HepG2 (cell line): ENCODE measurements around the gene TMEM218. TPM values are rescaled to one million over a fixed set of nuclear protein-coding genes. Genes with fewer than 3 reads are reported as not detected.

ENCODE experiments used
- ATAC-seq: fragments of 200-7000 bp; cut with Tn5 transposase; 3 replicates; pipeline ENCODE4 v1.9.1; 2020; ENCODE audit warnings: mild to moderate bottlenecking, moderate library complexity
- BruUV-seq: library from RNA; stranded (reverse); fragments of 400-500 nt; replicated peaks from 2 replicates; lab custom pipeline; 2021; lab: Mats Ljungman, UMichigan
- CTCF ChIA-PET: fragments of 300-600 bp; formaldehyde crosslinking; extraction: SDS; loops from one replicate; lab custom pipeline; 2021; ENCODE audit warnings: low total read pairs, inconsistent platforms, low intra/inter-chr PET ratio; lab: Yijun Ruan, JAX
- POLR2A ChIA-PET: fragments of 350-600 bp; sonication (Branson Sonifier 250); formaldehyde crosslinking; loops from one replicate; lab custom pipeline; 2020; ENCODE audit warnings: antibody characterized with exemption, inconsistent platforms; lab: Yijun Ruan, JAX
- DNase-seq: peaks from one replicate; pipeline ENCODE4 v3.0.0-alpha.2; 2015; ENCODE audit warnings: low spot score
- FAIRE-seq: peaks from 3 replicates; lab custom pipeline; 2011; peaks lifted over from hg19 to GRCh38; lab: Jason Lieb, UNC
- H2AFZ ChIP-seq: one replicate; pipeline ENCODE4 v1.6.1; 2011; ENCODE audit warnings: low read length, inconsistent platforms
- H3K27ac ChIP-seq: fragments of 300-600 bp; 3 replicates; pipeline ENCODE4 v1.8.0; 2011; ENCODE audit warnings: mixed run types, mild to moderate bottlenecking, mixed read lengths, low read length, inconsistent platforms; ENCODE audit not compliant: insufficient read depth; ENCODE audit errors: extremely low read length
- H3K27me3 ChIP-seq, 2 experiments: fragments of 200-600 bp in 1 of 2; 2 replicates in 1 of 2; 3 replicates in 1 of 2; pipeline versions ENCODE4 v1.6.0 to v1.8.0; 2011; ENCODE audit warnings: low read length in 2 of 2, mild to moderate bottlenecking in 2 of 2, moderate library complexity in 2 of 2, inconsistent platforms in 1 of 2; ENCODE audit not compliant: insufficient read depth in 2 of 2, control insufficient read depth in 1 of 2
- H3K36me3 ChIP-seq, 2 experiments: fragments of 200-600 bp in 1 of 2; replicated peaks in 1 of 2; 2 replicates in 1 of 2; 3 replicates in 1 of 2; pipeline versions ENCODE4 v1.5.1 to v1.8.0; 2011; ENCODE audit warnings: low read length in 2 of 2, inconsistent platforms in 1 of 2; ENCODE audit not compliant: insufficient read depth in 2 of 2, control insufficient read depth in 1 of 2
- H3K4me1 ChIP-seq: 2 replicates; pipeline ENCODE4 v1.5.1; 2012; ENCODE audit warnings: low read length, inconsistent platforms; ENCODE audit not compliant: insufficient read depth
- H3K4me2 ChIP-seq: 2 replicates; pipeline ENCODE4 v1.6.0; 2011; ENCODE audit warnings: low read depth, low read length, inconsistent platforms
- H3K4me3 ChIP-seq, 3 experiments: fragments of 200-600 bp in 1 of 3; sonication (generic), shearing (Covaris generic) in 1 of 3; replicated peaks in 1 of 3; 2 replicates each; pipeline ENCODE4 v1.5.1; 2011 to 2016; ENCODE audit warnings: low read length in 3 of 3, inconsistent platforms in 2 of 3, low read depth in 2 of 3, mild to moderate bottlenecking in 2 of 3, control low read depth in 1 of 3, mixed read lengths in 1 of 3; ENCODE audit not compliant: insufficient read depth in 1 of 3
- H3K79me2 ChIP-seq: one replicate; pipeline ENCODE4 v1.6.1; 2011; ENCODE audit warnings: low read length, inconsistent platforms; ENCODE audit not compliant: insufficient read depth
- H3K9ac ChIP-seq: 2 replicates; pipeline ENCODE4 v1.6.0; 2011; ENCODE audit warnings: mild to moderate bottlenecking, low read depth, low read length, inconsistent platforms; ENCODE audit not compliant: insufficient read depth
- H3K9me3 ChIP-seq: 2 replicates; pipeline ENCODE4 v1.5.1; 2012; ENCODE audit warnings: mild to moderate bottlenecking, low read length
- H4K20me1 ChIP-seq: 2 replicates; pipeline ENCODE4 v1.6.0; 2011; ENCODE audit warnings: inconsistent platforms, mild to moderate bottlenecking, low read length, moderate library complexity; ENCODE audit not compliant: insufficient read depth
- ADNP ChIP-seq: sonication (generic); formaldehyde crosslinking; IDR thresholded peaks from 2 replicates; pipeline ENCODE4 v1.4.0; 2020; ENCODE audit warnings: missing genetic modification reagents
- CCAR2 ChIP-seq: fragments of 200-400 bp; formaldehyde crosslinking; optimal IDR thresholded peaks from 2 replicates; pipeline ENCODE3; 2018; ENCODE audit warnings: low read depth, mild to moderate bottlenecking, low read length, moderate library complexity
- CHD2 ChIP-seq: IDR thresholded peaks from 2 replicates; pipeline ENCODE4 v1.6.1; 2011; ENCODE audit warnings: low read depth, low read length, improper control_type of control experiment
- CSRNP1 ChIP-seq: sonication (generic); formaldehyde crosslinking; IDR thresholded peaks from 2 replicates; pipeline ENCODE4 v1.8.1; 2023; ENCODE audit warnings: mild to moderate bottlenecking, missing genetic modification reagents
- FOXO4 ChIP-seq: sonication (generic); formaldehyde crosslinking; conservative IDR thresholded peaks from 2 replicates; pipeline ENCODE4 v1.8.1; 2023; ENCODE audit warnings: missing genetic modification reagents
- JARID2 ChIP-seq: sonication (generic); formaldehyde crosslinking; IDR thresholded peaks from 2 replicates; pipeline ENCODE4 v1.8.1; 2023; ENCODE audit warnings: missing genetic modification reagents, inconsistent platforms; ENCODE audit not compliant: insufficient replicate concordance
- NCOA2 ChIP-seq: sonication (generic); formaldehyde crosslinking; IDR thresholded peaks from 2 replicates; pipeline ENCODE4 v1.8.0; 2022; ENCODE audit warnings: inconsistent platforms
- PTBP1 ChIP-seq: fragments of 200-400 bp; formaldehyde crosslinking; IDR thresholded peaks from 2 replicates; pipeline ENCODE4 v1.6.1; 2018; ENCODE audit warnings: low read length, low read depth; ENCODE audit not compliant: poor library complexity, severe bottlenecking
- RBFOX2 ChIP-seq: fragments of 200-400 bp; formaldehyde crosslinking; IDR thresholded peaks from 2 replicates; pipeline ENCODE4 v1.6.1; 2017; ENCODE audit warnings: low read depth, mild to moderate bottlenecking, low read length
- SMARCC2 ChIP-seq: fragments of 450-650 bp; IDR thresholded peaks from 2 replicates; pipeline ENCODE4 v1.6.1; 2017; ENCODE audit warnings: antibody characterized with exemption, mild to moderate bottlenecking
- TAF1 ChIP-seq: sonication (generic); formaldehyde crosslinking; IDR thresholded peaks from 2 replicates; pipeline ENCODE4 v1.4.0; 2020; ENCODE audit warnings: missing genetic modification reagents
- ZBTB3 ChIP-seq: sonication (generic); formaldehyde crosslinking; IDR thresholded peaks from 2 replicates; pipeline ENCODE4 v1.4.0; 2020; ENCODE audit warnings: low read depth, mild to moderate bottlenecking, moderate library complexity, missing genetic modification reagents, borderline replicate concordance
- ZNF562 ChIP-seq: sonication (generic); formaldehyde crosslinking; IDR thresholded peaks from 2 replicates; pipeline ENCODE4 v1.8.0; 2022; ENCODE audit warnings: missing genetic modification reagents, borderline replicate concordance
- ZNF576 ChIP-seq: sonication (generic); formaldehyde crosslinking; IDR thresholded peaks from 2 replicates; pipeline ENCODE4 v1.4.0; 2020; ENCODE audit warnings: mild to moderate bottlenecking, missing genetic modification reagents
- ZUFSP ChIP-seq: sonication (generic); formaldehyde crosslinking; IDR thresholded peaks from 2 replicates; pipeline ENCODE4 v1.9.0; 2021; ENCODE audit warnings: missing genetic modification reagents, mild to moderate bottlenecking, borderline replicate concordance
- WGBS: methylation state at CpG from one replicate; pipeline ENCODE4 v1.1.6; 2017; ENCODE audit warnings: low lambda C conversion rate; 5-methylcytosine and 5-hydroxymethylcytosine counted together
- in situ Hi-C: cut with HindIII; loops from 2 replicates; pipeline ENCODE4 v1.10.0; 2017; ENCODE audit warnings: low pct_unique_long_range_greater_than_20kb; ENCODE audit not compliant: extremely low pct_ligation_motif_present
- intact Hi-C: fragments of 100-400 bp; cut with micrococcal nuclease; formaldehyde crosslinking; loops from one replicate; pipeline ENCODE4 v1.10.0; 2022; ENCODE audit not compliant: unreplicated experiment
- polyA plus RNA-seq, 8 experiments: library from polyadenylated mRNA; depleted of rRNA in 3 of 8; stranded (reverse) in 7 of 8; unstranded in 1 of 8; fragments of >200 nt; fragmentation: Illumina TruSeq in 4 of 8; extraction: Trizol in 4 of 8; gene quantifications; 2 replicates each; pipeline versions ENCODE4 v1.2.1 to v1.2.3, GENCODE V29; 2011 to 2016; ENCODE audit warnings: low read depth in 4 of 8, missing spikeins in 1 of 8, mixed read lengths in 1 of 8; ENCODE audit not compliant: insufficient read depth in 1 of 8
- total RNA-seq, 5 experiments: library from RNA; depleted of rRNA; stranded (reverse); fragments of >200 nt; fragmentation: Illumina TruSeq; extraction: Trizol; gene quantifications; 2 replicates each; pipeline ENCODE4 v1.2.3, GENCODE V29; 2016; ENCODE audit warnings: low read depth in 1 of 5
- TF ChIP-seq, protein P1 (sequence below): IDR thresholded peaks from 2 replicates; pipeline ENCODE4 v1.6.1; 2012; ENCODE audit warnings: low read depth, low read length, improper control_type of control experiment

Gene TMEM218
- total and polyA plus RNA-seq, 2 of the 13 experiments (the other 11 are each of a cell fraction or from before 2014, with no cell fraction given), result 11.8 to 14.0 TPM

DNA sequence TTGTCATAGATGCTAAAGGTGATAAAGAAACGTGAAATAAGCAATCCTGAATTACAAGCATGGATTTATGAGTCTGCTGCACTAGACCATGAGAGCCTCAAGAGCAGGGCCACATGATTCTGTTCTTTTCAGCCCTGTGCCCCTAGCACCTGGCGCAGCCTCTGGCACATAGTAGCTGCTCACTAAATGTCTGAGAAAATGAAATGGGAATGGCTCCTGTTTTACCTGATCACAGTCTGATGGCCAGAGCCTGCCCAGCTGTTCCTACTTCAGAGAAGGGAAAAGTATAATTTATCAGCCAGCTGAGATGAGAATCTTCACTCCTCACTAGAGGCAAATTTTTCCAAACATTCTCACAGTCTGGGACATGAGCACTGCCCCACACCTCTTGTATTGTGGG is 42.4 kb upstream of the TMEM218 start (continued):
- TF ChIP-seq ZUFSP (CRISPR knock-in tag) (no peak), ZNF576 (no peak), JARID2 (CRISPR knock-in tag) (no peak), CSRNP1 (no peak)
- TF ChIP-seq, protein P1, sequence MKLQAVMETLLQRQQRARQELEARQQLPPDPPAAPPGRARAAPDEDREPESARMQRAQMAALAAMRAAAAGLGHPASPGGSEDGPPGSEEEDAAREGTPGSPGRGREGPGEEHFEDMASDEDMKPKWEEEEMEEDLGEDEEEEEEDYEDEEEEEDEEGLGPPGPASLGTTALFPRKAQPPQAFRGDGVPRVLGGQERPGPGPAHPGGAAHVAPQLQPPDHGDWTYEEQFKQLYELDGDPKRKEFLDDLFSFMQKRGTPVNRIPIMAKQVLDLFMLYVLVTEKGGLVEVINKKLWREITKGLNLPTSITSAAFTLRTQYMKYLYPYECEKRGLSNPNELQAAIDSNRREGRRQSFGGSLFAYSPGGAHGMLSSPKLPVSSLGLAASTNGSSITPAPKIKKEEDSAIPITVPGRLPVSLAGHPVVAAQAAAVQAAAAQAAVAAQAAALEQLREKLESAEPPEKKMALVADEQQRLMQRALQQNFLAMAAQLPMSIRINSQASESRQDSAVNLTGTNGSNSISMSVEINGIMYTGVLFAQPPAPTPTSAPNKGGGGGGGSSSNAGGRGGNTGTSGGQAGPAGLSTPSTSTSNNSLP, result no peak

DNA sequence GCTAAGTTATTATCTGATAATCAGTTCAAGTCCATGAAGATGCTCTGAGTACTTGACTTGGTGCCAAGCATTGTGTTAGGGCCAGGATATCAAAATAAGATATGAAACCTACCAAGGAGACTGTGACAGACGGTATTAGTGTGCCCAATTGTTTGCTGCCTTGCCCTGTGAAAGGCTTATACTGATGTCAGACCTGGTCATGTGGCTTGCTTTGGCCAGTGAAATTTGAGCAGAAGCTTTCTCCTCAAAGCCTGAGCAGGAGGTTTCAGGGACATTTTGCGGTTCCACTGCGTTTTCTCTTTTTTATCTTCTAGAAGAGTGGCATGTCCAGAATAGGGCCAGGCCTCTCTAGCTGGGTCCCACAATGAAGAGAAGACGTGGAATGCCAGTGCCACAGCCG is 37.3 kb upstream of the TMEM218 start:
- in situ Hi-C loops, result loop anchor here (10.0 kb wide), 1 partner anchor 174 kb away; no protein-coding TSS in a partner anchor
- CTCF ChIA-PET, result no interaction called here
- FAIRE-seq, result no peak
- TF ChIP-seq TAF1 (CRISPR knock-in tag) (no peak), CCAR2 (no peak), FOXO4 (CRISPR knock-in tag) (no peak), CHD2 (no peak), NCOA2 (CRISPR knock-in tag) (no peak), PTBP1 (no peak), ADNP (CRISPR knock-in tag) (no peak), SMARCC2 (no peak), ZNF562 (no peak), RBFOX2 (no peak), ZBTB3 (CRISPR knock-in tag) (no peak)

More for the DNA sequence above, 37.3 kb upstream of the TMEM218 start:
- no TSS peak for BruUV-seq
- Histone ChIP-seq H3K79me2 (no peaks in the 10 kb centered on the region), H3K27me3 (peaks cover 2 to 24% of the 10 kb centered on the region in 2 experiments; a peak in 4 of 5 replicates), H3K9me3 (no peaks in the 10 kb centered on the region), H3K4me1 (no peaks in the 10 kb centered on the region), H3K9ac (no peak overlapping the region), H3K4me2 (no peak overlapping the region), H3K36me3 (no peaks in the 10 kb centered on the region), H3K27ac (no peak overlapping the region), H3K4me3 (no peak overlapping the region), H4K20me1 (no peaks in the 10 kb centered on the region), H2AFZ (no peak overlapping the region)
- WGBS, result 9% methylated on average over 5 of the region's 5 CpGs
- ATAC-seq, result no peak
- POLR2A ChIA-PET, result no interaction called here
- intact Hi-C loops, result no loop called here
- DNase-seq, result no peak
